Panc1 (cell line): ENCODE measurements around the gene ARL14EPL. TPM values are rescaled to one million over a fixed set of nuclear protein-coding genes. Genes with fewer than 3 reads are reported as not detected.

Experiments used
- ATAC-seq: fragments of 200-7000 bp; cut with Tn5 transposase; 2 replicates; pipeline ENCODE4 v1.9.1; 2020; ENCODE audit warnings: mild to moderate bottlenecking, moderate library complexity
- BruUV-seq: library from RNA; stranded (reverse); fragments of 400-500 nt; replicated peaks from 2 replicates; lab custom pipeline; 2021; lab: Mats Ljungman, UMichigan
- CTCF ChIA-PET: fragments of 300-600 bp; sonication (Branson Sonifier 250); formaldehyde crosslinking; loops from one replicate; lab custom pipeline; 2022; ENCODE audit warnings: antibody characterized with exemption; lab: Charles Lee
- POLR2A ChIA-PET: fragments of 300-600 bp; sonication (Branson Sonifier 250); formaldehyde crosslinking; loops from one replicate; lab custom pipeline; 2022; ENCODE audit warnings: antibody characterized with exemption; lab: Charles Lee
- DNase-seq: peaks from one replicate; pipeline ENCODE4 v3.0.0-alpha.2; 2010; ENCODE audit warnings: low read depth, low spot score
- H3K27ac ChIP-seq: 2 replicates; pipeline ENCODE4 v1.5.1; 2011; ENCODE audit warnings: mild to moderate bottlenecking, low read length, inconsistent platforms
- H3K27me3 ChIP-seq: fragments of 200-500 bp; sonication (Bioruptor generic); 2 replicates; pipeline ENCODE4 v1.6.0; 2014; ENCODE audit warnings: low read length, inconsistent platforms; ENCODE audit not compliant: control insufficient read depth, insufficient read depth
- H3K36me3 ChIP-seq: fragments of 200-500 bp; sonication (Bioruptor generic); 2 replicates; pipeline ENCODE4 v1.5.1; 2014; ENCODE audit warnings: inconsistent platforms, mild to moderate bottlenecking, low read length, moderate library complexity; ENCODE audit not compliant: control insufficient read depth, insufficient read depth
- H3K4me1 ChIP-seq: 2 replicates; pipeline ENCODE4 v1.5.1; 2011; ENCODE audit warnings: inconsistent platforms, mild to moderate bottlenecking, low read length, moderate library complexity; ENCODE audit not compliant: control insufficient read depth, insufficient read depth
- H3K4me3 ChIP-seq, 2 experiments: 2 replicates each; pipeline ENCODE4 v1.5.1; 2011 to 2012; ENCODE audit warnings: low read depth in 2 of 2, low read length in 2 of 2, mild to moderate bottlenecking in 2 of 2, inconsistent platforms in 1 of 2, moderate library complexity in 1 of 2
- H3K9me3 ChIP-seq: fragments of 200-500 bp; sonication (Bioruptor generic); 2 replicates; pipeline ENCODE4 v1.5.1; 2014; ENCODE audit warnings: low read depth, mild to moderate bottlenecking, inconsistent platforms, low read length, moderate library complexity; ENCODE audit not compliant: control insufficient read depth, insufficient read depth
- CTCF ChIP-seq: fragments of 450-650 bp; IDR thresholded peaks from 2 replicates; pipeline ENCODE4 v1.5.1; 2017; ENCODE audit warnings: mild to moderate bottlenecking
- POLR2AphosphoS5 ChIP-seq: IDR thresholded peaks from 2 replicates; pipeline ENCODE4 v1.6.1; 2012; ENCODE audit warnings: mild to moderate bottlenecking, low read depth, low read length, moderate library complexity
- REST ChIP-seq, 2 experiments: IDR thresholded peaks; 2 replicates each; pipeline ENCODE4 v1.6.1; 2011 to 2012; ENCODE audit warnings: low read depth in 2 of 2, control low read depth in 1 of 2, low read length in 1 of 2, mild to moderate bottlenecking in 1 of 2, moderate library complexity in 1 of 2; ENCODE audit not compliant: insufficient read depth in 1 of 2
- SIN3A ChIP-seq: IDR thresholded peaks from 2 replicates; pipeline ENCODE4 v1.6.1; 2012; ENCODE audit warnings: low read depth, mild to moderate bottlenecking, low read length, moderate library complexity, borderline replicate concordance; ENCODE audit not compliant: insufficient read depth
- TCF7L2 ChIP-seq: IDR thresholded peaks from 2 replicates; pipeline ENCODE4 v1.6.1; 2011; ENCODE audit warnings: mild to moderate bottlenecking, low read depth, low read length, inconsistent platforms
- in situ Hi-C: cut with HindIII; loops from 2 replicates; pipeline ENCODE4 v1.10.0; 2016; ENCODE audit warnings: low sequenced_read_pairs, low pct_unique_long_range_greater_than_20kb
- intact Hi-C: fragments of 100-400 bp; cut with micrococcal nuclease; formaldehyde crosslinking; loops from one replicate; pipeline ENCODE4 v1.10.0; 2022; ENCODE audit not compliant: unreplicated experiment
- total RNA-seq: library from RNA; stranded (reverse); gene quantifications from one replicate; pipeline ENCODE4 v1.2.1, GENCODE V29; 2021; ENCODE audit not compliant: unreplicated experiment

The ARL14EPL gene
- total RNA-seq, 1 experiment from 2014 or later: not detected

- CTCF ChIA-PET: no interaction called here
These were observed 14.0 kb downstream of the ARL14EPL start for GRCh38 chr5:116046261-116046660.

GRCh38 chr5:116046823-116047222, 14.6 kb downstream of the ARL14EPL start:
- DNase-seq (no peak), ATAC-seq (no peak)
- H3K4me3 ChIP-seq: no peak overlapping the region
- peaks cover 2% of the 10 kb centered on the region for H3K27me3 ChIP-seq
- no peaks in the 10 kb centered on the region for H3K9me3 ChIP-seq
- no peaks in the 10 kb centered on the region for H3K36me3 ChIP-seq
- H3K27ac ChIP-seq: no peak overlapping the region
- BruUV-seq: no TSS peak
- no peaks in the 10 kb centered on the region for H3K4me1 ChIP-seq
- CTCF ChIA-PET: no interaction called here
- intact Hi-C loops (no loop called here), in situ Hi-C loops (no loop called here)
- POLR2A ChIA-PET: no interaction called here
- TF ChIP-seq POLR2AphosphoS5 (no peak), TCF7L2 (no peak), CTCF (no peak), SIN3A (no peak), REST (IDR thresholded peaks at IDR 0.05; ENCODE audit: insufficient read depth in 1 of 2, low read depth in 2 of 2, low read length in 1 of 2) (no peak)

More at GRCh38 chr5:116046261-116046660, 14.0 kb downstream of the ARL14EPL start:
- Histone ChIP-seq H3K4me3 (no peak overlapping the region), H3K36me3 (no peaks in the 10 kb centered on the region), H3K27ac (no peak overlapping the region), H3K9me3 (no peaks in the 10 kb centered on the region), H3K4me1 (no peaks in the 10 kb centered on the region), H3K27me3 (peaks cover 2% of the 10 kb centered on the region)
- no TSS peak for BruUV-seq
- POLR2A ChIA-PET: no interaction called here
- intact Hi-C loops: no loop called here
- TF ChIP-seq SIN3A (no peak), REST (IDR thresholded peaks at IDR 0.05; ENCODE audit: insufficient read depth in 1 of 2, low read depth in 2 of 2, low read length in 1 of 2) (no peak), POLR2AphosphoS5 (no peak), CTCF (no peak), TCF7L2 (no peak)
- no peak for ATAC-seq
- in situ Hi-C loops: no loop called here
- DNase-seq: no peak
